NCI-H2081 (cell line): Measurements from ENCODE around the gene CRB3.
"Not testable (repeated sequence)": the region's sequence is repeated elsewhere in the genome, so short reads cannot be mapped to it uniquely, and the experiment has no call there.

Experiments used
- DNase-seq, 2 experiments: peaks; one replicate each; lab custom pipeline; 2025; lab: John Stamatoyannopoulos, UW

Gene CRB3, protein sequence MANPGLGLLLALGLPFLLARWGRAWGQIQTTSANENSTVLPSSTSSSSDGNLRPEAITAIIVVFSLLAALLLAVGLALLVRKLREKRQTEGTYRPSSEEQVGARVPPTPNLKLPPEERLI

DNA sequence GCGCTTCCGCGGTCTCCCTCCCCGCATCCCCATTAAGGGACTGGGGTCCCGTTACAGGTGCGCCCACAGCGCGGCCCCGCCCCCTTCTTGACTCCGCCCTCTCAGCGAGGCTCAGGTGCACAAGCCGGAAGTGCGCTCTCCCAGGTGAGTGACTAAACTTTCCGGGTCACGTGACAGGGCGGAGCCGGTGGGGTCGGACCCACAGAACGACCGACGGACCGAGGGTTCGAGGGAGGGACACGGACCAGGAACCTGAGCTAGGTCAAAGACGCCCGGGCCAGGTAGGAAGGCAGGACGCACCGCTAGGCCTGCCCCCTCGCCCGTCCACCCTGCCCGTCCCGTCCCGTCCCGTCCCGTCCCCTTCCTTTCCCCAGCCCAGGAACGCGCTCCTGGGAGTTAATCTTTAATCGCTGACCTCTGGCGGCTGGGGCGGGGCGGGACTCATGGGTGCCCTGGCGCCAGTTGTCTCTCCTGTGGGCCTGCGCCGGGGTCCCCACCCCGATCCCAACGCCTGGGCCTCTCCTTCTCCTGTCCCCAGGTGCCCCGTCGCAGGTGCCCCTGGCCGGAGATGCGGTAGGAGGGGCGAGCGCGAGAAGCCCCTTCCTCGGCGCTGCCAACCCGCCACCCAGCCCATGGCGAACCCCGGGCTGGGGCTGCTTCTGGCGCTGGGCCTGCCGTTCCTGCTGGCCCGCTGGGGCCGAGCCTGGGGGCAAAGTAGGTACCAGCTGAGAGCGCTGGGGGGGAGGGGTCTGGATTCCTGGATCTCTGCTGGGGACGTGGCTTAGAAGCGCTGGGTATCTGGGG lies at the start of gene CRB3:
TSS of gene CRB3 (plus strand) at position 202 of the 804 bp plus-strand sequence. CDS start at position 633, 431 bp downstream.
- DNase-seq: peak in 1 of 2 experiments; percentile 46

- DNase-seq: no peak
These were observed 49.1 kb upstream of the CRB3 start for GRCh38 chr19:6414793-6415590.

DNA sequence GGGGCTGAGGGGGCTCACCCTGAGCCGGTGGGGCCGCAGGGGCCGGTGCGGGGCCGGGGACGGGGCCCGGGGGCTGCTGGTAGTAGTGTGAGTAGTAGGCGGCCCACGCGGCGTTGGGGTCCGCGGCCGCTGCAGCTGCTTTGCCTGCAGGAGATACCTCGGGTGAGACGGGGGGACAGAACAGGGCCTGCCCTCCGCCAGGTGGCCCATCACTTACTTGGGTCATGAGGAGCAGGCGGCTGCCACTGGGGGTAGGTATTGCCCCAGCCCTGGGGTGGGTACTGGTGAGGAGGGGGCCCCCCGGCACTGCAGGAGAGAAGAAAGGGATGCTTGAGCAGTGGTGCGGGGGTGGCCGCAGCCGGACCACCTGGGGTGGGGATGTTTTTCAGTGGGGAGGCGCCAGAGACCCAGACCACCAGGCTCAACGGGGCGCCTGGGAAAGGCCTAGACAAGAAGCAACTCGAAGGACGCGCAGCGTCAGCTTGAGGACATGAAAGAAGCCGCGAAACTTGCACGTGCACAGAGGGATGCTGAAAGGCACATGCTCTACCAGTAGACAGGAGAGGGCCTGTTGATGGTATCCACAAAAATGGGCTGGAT lies 48.4 kb upstream of the CRB3 start:
- no peak for DNase-seq

- DNase-seq: no peak
These were observed 47.2 kb upstream of the CRB3 start for GRCh38 chr19:6416658-6417405.

GRCh38 chr19:6417713-6418561 lies 46.1 kb upstream of the CRB3 start:
- no peak for DNase-seq

- DNase-seq: no peak
These were observed 45.5 kb upstream of the CRB3 start for GRCh38 chr19:6418562-6418932.

GRCh38 chr19:6421075-6422014 lies 42.7 kb upstream of the CRB3 start:
- DNase-seq: no peak

DNA sequence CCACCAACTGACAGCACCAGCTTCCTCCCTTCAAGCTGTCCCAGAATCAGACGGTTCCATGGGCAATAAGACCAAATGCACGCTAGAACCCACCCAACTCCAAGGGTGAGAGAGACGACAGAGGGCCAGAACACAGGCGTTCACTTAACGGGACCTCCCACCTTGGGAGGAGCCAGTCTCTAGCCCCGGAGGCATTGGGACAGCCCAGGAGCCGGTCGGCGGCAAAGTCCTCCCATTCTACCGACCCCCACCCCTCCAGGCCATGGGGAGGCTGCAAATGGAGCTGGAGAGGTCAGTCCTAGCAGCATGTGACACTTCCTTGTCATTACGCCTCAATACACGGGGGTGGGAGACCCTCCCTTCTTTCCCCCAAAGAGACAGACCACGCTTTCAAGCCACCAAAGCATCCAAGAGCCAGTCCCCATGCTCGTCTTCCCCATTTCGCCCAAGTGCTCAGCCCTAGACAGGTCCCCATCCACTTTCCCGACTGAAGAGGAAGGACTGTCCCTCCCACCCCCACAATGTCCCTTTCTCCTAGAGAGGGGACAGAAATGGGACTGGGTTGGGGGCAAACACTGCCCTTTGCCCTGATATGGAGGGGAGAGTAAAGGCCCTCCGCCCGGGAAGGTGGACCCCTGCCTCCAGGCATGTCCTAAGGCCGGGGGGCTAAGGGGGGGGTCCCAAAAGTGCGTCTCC lies 40.4 kb upstream of the CRB3 start:
- DNase-seq: no peak

GRCh38 chr19:6424195-6424938 lies 39.7 kb upstream of the CRB3 start, which contains the start of gene KHSRP:
Gene KHSRP, minus strand, starts transcription at chr19:6424811. Its CDS starts 110 bp downstream, at chr19:6424701.
- DNase-seq: no peak

GRCh38 chr19:6424939-6425731 lies 38.9 kb upstream of the CRB3 start:
- DNase-seq: peak; percentile 99 to 100

GRCh38 chr19:6425732-6426620 lies 38.1 kb upstream of the CRB3 start:
- DNase-seq: no peak

GRCh38 chr19:6427131-6427530 lies 36.9 kb upstream of the CRB3 start:
- no peak for DNase-seq

- DNase-seq: not testable (repeated sequence)
These were observed 35.2 kb upstream of the CRB3 start for GRCh38 chr19:6428692-6429418.

GRCh38 chr19:6429419-6430221 lies 34.5 kb upstream of the CRB3 start:
- no peak for DNase-seq

DNA sequence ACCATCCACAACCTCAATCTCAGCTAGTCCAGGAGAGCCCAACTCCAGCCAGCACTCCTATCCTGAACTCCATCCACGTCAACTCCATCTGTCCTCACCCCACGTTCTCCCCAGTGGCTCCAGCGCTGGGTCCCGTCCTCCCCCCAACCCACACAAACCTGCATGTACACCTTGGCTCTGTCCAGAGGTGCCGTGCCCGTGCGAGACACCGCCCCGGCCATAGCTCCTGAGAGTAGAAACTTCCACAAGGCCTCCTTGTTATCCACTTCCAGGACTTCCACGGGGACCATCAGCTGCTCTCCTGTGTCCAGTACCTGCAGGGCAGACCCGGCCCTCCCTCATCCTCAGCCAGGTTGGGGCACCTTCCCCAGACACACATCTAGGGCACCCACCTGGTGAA lies 32.2 kb upstream of the CRB3 start:
- no peak for DNase-seq
